Right atrium auricular region (tissue), 2 donors: ENCODE measurements around the gene GPR18. TPM values are rescaled to one million over a fixed set of nuclear protein-coding genes. Genes with fewer than 3 reads are reported as not detected.

ENCODE experiments used
- DNase-seq: peaks from one replicate; pipeline ENCODE4 v3.0.0-alpha.2; 2019; ENCODE audit warnings: low spot score
- H3K27ac ChIP-seq, 2 donors: fragments of 200-600 bp; sonication (generic); 1 replicate in 1 of 2; 2 replicates in 1 of 2; pipeline ENCODE4 v1.5.1; 2016 to 2019
- H3K27me3 ChIP-seq, 2 donors: fragments of 200-600 bp; sonication (generic); one replicate each; pipeline versions ENCODE4 v1.5.1 to v1.6.0; 2017 to 2019
- H3K36me3 ChIP-seq: fragments of 200-600 bp; sonication (generic); one replicate; pipeline ENCODE4 v1.5.1; 2016
- H3K4me1 ChIP-seq, 2 donors: fragments of 200-600 bp; sonication (generic); one replicate each; pipeline versions ENCODE4 v1.5.1 to v1.6.0; 2017 to 2019
- H3K4me3 ChIP-seq, 2 donors: fragments of 200-600 bp; sonication (generic); 1 replicate in 1 of 2; 2 replicates in 1 of 2; pipeline ENCODE4 v1.5.1; 2017 to 2019; ENCODE audit warnings: mild to moderate bottlenecking in 1 of 2, moderate library complexity in 1 of 2
- H3K9me3 ChIP-seq, 2 donors: fragments of 200-600 bp; sonication (generic); one replicate each; pipeline ENCODE4 v1.5.1; 2019
- CTCF ChIP-seq, 2 donors: fragments of 200-600 bp; sonication (generic); IDR thresholded peaks; one replicate each; pipeline ENCODE4 v1.5.1; 2019; ENCODE audit warnings: antibody characterized with exemption in 2 of 2
- total RNA-seq, 2 donors: library from RNA; depleted of rRNA; stranded (reverse); fragments of >200 nt; gene quantifications; one replicate each; pipeline ENCODE4 v1.1.0, GENCODE V29; 2016

GPR18 gene
- total RNA-seq, 2 donors from 2014 or later = 0.28 TPM; not detected in 1

DNA sequence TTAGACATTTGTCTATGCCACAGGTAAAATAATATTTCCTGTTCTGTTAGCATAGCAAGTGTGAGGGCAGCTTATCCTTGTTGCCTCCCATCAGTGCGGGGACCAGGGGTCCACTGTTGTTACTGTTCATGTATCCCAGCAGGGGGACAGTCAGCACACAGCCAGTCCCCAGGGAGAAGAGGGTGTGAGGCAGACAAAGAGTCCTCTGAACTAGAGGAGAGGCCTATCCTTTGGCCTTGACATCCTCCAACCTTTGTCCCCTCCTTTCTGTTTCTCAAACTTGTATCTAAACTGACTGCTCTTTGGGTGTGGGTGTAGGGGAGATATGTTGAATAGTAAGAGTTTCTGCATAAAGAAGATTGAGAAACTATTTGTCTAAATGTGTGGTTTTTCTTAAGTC is 2.9 kb upstream of the GPR18 start:
- Histone ChIP-seq H3K27me3 (no peaks in the 10 kb centered on the region), H3K36me3 (no peaks in the 10 kb centered on the region), H3K4me1 (peaks cover 0 to 3% of the 10 kb centered on the region in 2 donors), H3K27ac (no peak overlapping the region), H3K4me3 (no peak overlapping the region), H3K9me3 (no peaks in the 10 kb centered on the region)
- no peak for DNase-seq
- no peak for TF ChIP-seq CTCF (IDR thresholded peaks at IDR 0.05)

GRCh38 chr13:99260216-99260615 is 2.0 kb upstream of the GPR18 start:
- Histone ChIP-seq H3K36me3 (no peaks in the 10 kb centered on the region), H3K4me1 (peaks cover 0 to 3% of the 10 kb centered on the region in 2 donors), H3K4me3 (no peak overlapping the region), H3K9me3 (no peaks in the 10 kb centered on the region), H3K27me3 (no peaks in the 10 kb centered on the region), H3K27ac (no peak overlapping the region)
- no peak for TF ChIP-seq CTCF (IDR thresholded peaks at IDR 0.05)
- no peak for DNase-seq

- no peak for TF ChIP-seq CTCF (IDR thresholded peaks at IDR 0.05)
- Histone ChIP-seq H3K27me3 (no peaks in the 10 kb centered on the region), H3K36me3 (no peaks in the 10 kb centered on the region), H3K4me3 (no peak overlapping the region), H3K9me3 (no peaks in the 10 kb centered on the region), H3K4me1 (peaks cover 0 to under 1% of the 10 kb centered on the region in 2 donors), H3K27ac (no peak overlapping the region)
- DNase-seq = no peak
These were observed 767 bp upstream of the GPR18 start for GRCh38 chr13:99258946-99259345.

DNA sequence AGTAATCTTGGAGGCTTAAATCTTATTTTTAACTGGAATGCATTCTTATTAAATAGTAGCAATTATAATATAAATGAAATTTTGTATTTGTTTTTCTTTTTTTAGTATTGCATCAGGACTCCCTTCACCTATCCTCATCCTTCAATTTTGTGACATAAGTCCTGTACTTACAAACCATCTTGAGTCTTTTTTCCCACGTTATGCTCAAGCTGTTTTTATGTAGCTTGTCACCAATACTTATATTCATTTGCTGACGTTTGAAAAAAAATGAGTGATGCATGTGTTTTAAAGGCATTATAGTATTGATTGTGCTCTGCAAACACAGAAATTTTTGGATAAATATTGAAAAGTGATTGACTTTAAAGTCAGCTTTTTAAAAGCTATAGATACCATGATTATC is 888 bp downstream of the GPR18 start:
- Histone ChIP-seq H3K4me3 (no peak overlapping the region), H3K9me3 (no peaks in the 10 kb centered on the region), H3K27ac (no peak overlapping the region), H3K36me3 (no peaks in the 10 kb centered on the region), H3K4me1 (no peaks in the 10 kb centered on the region), H3K27me3 (no peaks in the 10 kb centered on the region)
- TF ChIP-seq CTCF (IDR thresholded peaks at IDR 0.05) = no peak
- no peak for DNase-seq

GRCh38 chr13:99256709-99257108 is 1.5 kb downstream of the GPR18 start:
- Histone ChIP-seq H3K27me3 (no peaks in the 10 kb centered on the region), H3K4me3 (no peak overlapping the region), H3K9me3 (no peaks in the 10 kb centered on the region), H3K36me3 (no peaks in the 10 kb centered on the region), H3K27ac (no peak overlapping the region), H3K4me1 (no peaks in the 10 kb centered on the region)
- no peak for DNase-seq
- TF ChIP-seq CTCF (IDR thresholded peaks at IDR 0.05) = no peak

DNA sequence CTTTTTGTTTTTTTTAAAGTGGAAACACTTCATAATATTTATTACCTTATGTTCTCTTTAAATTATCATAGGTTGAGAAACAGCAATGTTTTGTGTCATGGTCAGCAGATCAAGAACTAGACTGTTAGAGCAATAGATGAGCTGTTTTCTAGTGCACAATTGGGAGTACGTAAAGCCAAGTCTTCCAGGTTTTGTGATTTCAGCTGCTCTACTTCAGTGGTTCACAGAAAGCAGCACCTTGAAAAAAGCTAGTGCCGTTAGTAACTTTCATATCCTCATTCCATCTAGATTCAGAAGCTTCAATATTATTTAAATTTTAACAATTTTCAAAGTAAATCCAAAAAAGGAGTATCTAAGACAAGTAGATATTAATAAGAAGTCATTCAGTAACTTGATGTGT is 1.9 kb downstream of the GPR18 start:
- H3K4me3 ChIP-seq = no peak overlapping the region
- H3K9me3 ChIP-seq = no peaks in the 10 kb centered on the region
- no peak for TF ChIP-seq CTCF (IDR thresholded peaks at IDR 0.05)

More for the DNA sequence above, 1.9 kb downstream of the GPR18 start:
- H3K4me1 ChIP-seq = no peaks in the 10 kb centered on the region
- DNase-seq = no peak
- no peaks in the 10 kb centered on the region for H3K36me3 ChIP-seq
- no peaks in the 10 kb centered on the region for H3K27me3 ChIP-seq
- no peak overlapping the region for H3K27ac ChIP-seq
